ENCODE results near the gene TMEM178A. TPM values are rescaled to one million over a fixed set of nuclear protein-coding genes. Genes with fewer than 3 reads are reported as not detected.
"Not testable (repeated sequence)": the region's sequence is repeated elsewhere in the genome, so short reads cannot be mapped to it uniquely, and the experiment has no call there.

The TMEM178A gene
- polyA plus RNA-seq (ENCODE audit: insufficient read length), result 102 TPM
- long read RNA-seq, donor 1, transcript TMEM178A-201 (4 exons, 1,662 nt), result major isoform, 15 of 33 reads
- long read RNA-seq, donor 1, partial matches to known transcripts, result 11 of 33 reads
- long read RNA-seq, donor 1, other reads (novel, unspliced or antisense), result 7 of 33 reads
- long read RNA-seq, donor 2, transcript TMEM178A-201 (4 exons, 1,662 nt), result major isoform, 12 of 23 reads
- long read RNA-seq, donor 2, partial matches to known transcripts, result 6 of 23 reads
- long read RNA-seq, donor 2, other reads (novel, unspliced or antisense), result 5 of 23 reads
- long read RNA-seq, donor 3, transcript TMEM178A-201 (4 exons, 1,662 nt), result major isoform, 11 of 17 reads
- long read RNA-seq, donor 3, partial matches to known transcripts, result 6 of 17 reads
- long read RNA-seq, donor 3, other reads (novel, unspliced or antisense), result 0 of 17 reads
- long read RNA-seq, donor 4, result 0 reads
- long read RNA-seq, donor 5, transcript TMEM178A-201 (4 exons, 1,662 nt), result major isoform, 19 of 33 reads
- long read RNA-seq, donor 5, partial matches to known transcripts, result 9 of 33 reads
- long read RNA-seq, donor 5, other reads (novel, unspliced or antisense), result 5 of 33 reads
- long read RNA-seq, donor 6, transcript TMEM178A-201 (4 exons, 1,662 nt), result major isoform, 7 of 12 reads
- long read RNA-seq, donor 6, partial matches to known transcripts, result 5 of 12 reads
- long read RNA-seq, donor 6, other reads (novel, unspliced or antisense), result 0 of 12 reads
- long read RNA-seq, donor 7, transcript TMEM178A-201 (4 exons, 1,662 nt), result major isoform, 13 of 23 reads
- long read RNA-seq, donor 7, partial matches to known transcripts, result 10 of 23 reads
- long read RNA-seq, donor 7, other reads (novel, unspliced or antisense), result 0 of 23 reads
- long read RNA-seq, donor 8, transcript TMEM178A-201 (4 exons, 1,662 nt), result major isoform, 5 of 30 reads
- long read RNA-seq, donor 8, partial matches to known transcripts, result 25 of 30 reads
- long read RNA-seq, donor 8, other reads (novel, unspliced or antisense), result 0 of 30 reads

- peak; percentile 31 for DNase-seq
Measured at GRCh38 chr2:39665811-39666490, at the start of gene TMEM178A. TMEM178A (plus strand) TSS chr2:39665917; CDS start chr2:39665975, 58 bp downstream.

- no peak for DNase-seq
Measured at GRCh38 chr2:39618236-39618635, 47.5 kb upstream of the TMEM178A start.

- no peak for DNase-seq
Measured at GRCh38 chr2:39618736-39619135, 47.0 kb upstream of the TMEM178A start.

- DNase-seq, result no peak
Measured at GRCh38 chr2:39620067-39620466, 45.6 kb upstream of the TMEM178A start.

- no peak for DNase-seq
Measured at GRCh38 chr2:39621596-39621995, 44.1 kb upstream of the TMEM178A start.

- DNase-seq, result no peak
Measured at GRCh38 chr2:39622860-39623259, 42.9 kb upstream of the TMEM178A start.

- no peak for DNase-seq
Measured at GRCh38 chr2:39623917-39624316, 41.8 kb upstream of the TMEM178A start.

GRCh38 chr2:39625193-39625926 lies 40.4 kb upstream of the TMEM178A start:
- no peak for DNase-seq

- no peak for DNase-seq
Measured at GRCh38 chr2:39625927-39626270, 39.8 kb upstream of the TMEM178A start.

GRCh38 chr2:39628346-39628745 lies 37.4 kb upstream of the TMEM178A start:
- DNase-seq, result not testable (repeated sequence)

- DNase-seq, result no peak
Measured at GRCh38 chr2:39629646-39630045, 36.1 kb upstream of the TMEM178A start.

GRCh38 chr2:39631256-39631655 lies 34.5 kb upstream of the TMEM178A start:
- no peak for DNase-seq

- no peak for DNase-seq
Measured at GRCh38 chr2:39631718-39632117, 34.0 kb upstream of the TMEM178A start.

- no peak for DNase-seq
Measured at GRCh38 chr2:39632876-39633275, 32.8 kb upstream of the TMEM178A start.

- no peak for DNase-seq
Measured at GRCh38 chr2:39636306-39636705, 29.4 kb upstream of the TMEM178A start.

- DNase-seq, result no peak
Measured at GRCh38 chr2:39638581-39638980, 27.1 kb upstream of the TMEM178A start.

- no peak for DNase-seq
Measured at GRCh38 chr2:39640107-39640506, 25.6 kb upstream of the TMEM178A start.

- DNase-seq, result no peak
Measured at GRCh38 chr2:39640681-39641080, 25.0 kb upstream of the TMEM178A start.

- no peak for DNase-seq
Measured at GRCh38 chr2:39641635-39642034, 24.1 kb upstream of the TMEM178A start.

- no peak for DNase-seq
Measured at GRCh38 chr2:39642051-39642718, 23.5 kb upstream of the TMEM178A start.

- peak; percentile 34 for DNase-seq
Measured at GRCh38 chr2:39645826-39646225, 19.9 kb upstream of the TMEM178A start.
